NCI-H1048 (cell line): ENCODE measurements around the gene CHERP.

Experiments
- DNase-seq: peaks from one replicate; lab custom pipeline; 2025; lab: John Stamatoyannopoulos, UW

CHERP gene

GRCh38 chr19:16542045-16542909, at the start of gene CHERP:
CHERP (minus strand) TSS chr19:16542437; CDS start chr19:16542378, 59 bp downstream.
- DNase-seq, result peak; percentile 82

GRCh38 chr19:16590876-16591802, 48.9 kb upstream of the CHERP start:
- no peak for DNase-seq

GRCh38 chr19:16589917-16590316, 47.7 kb upstream of the CHERP start:
- DNase-seq, result no peak

- no peak for DNase-seq
Measured at GRCh38 chr19:16588824-16589577, 46.8 kb upstream of the CHERP start.

GRCh38 chr19:16587833-16588823, 45.9 kb upstream of the CHERP start:
- DNase-seq, result no peak

GRCh38 chr19:16586991-16587832, 45.0 kb upstream of the CHERP start:
- DNase-seq, result no peak

GRCh38 chr19:16586477-16586871, 44.2 kb upstream of the CHERP start:
- no peak for DNase-seq

- DNase-seq, result no peak
Measured at GRCh38 chr19:16585808-16586476, 43.7 kb upstream of the CHERP start.

GRCh38 chr19:16585094-16585801, 43.0 kb upstream of the CHERP start:
- DNase-seq, result no peak

- no peak for DNase-seq
Measured at GRCh38 chr19:16584248-16585093, 42.2 kb upstream of the CHERP start.

GRCh38 chr19:16582486-16583261, 40.4 kb upstream of the CHERP start:
- no peak for DNase-seq

GRCh38 chr19:16581971-16582343, 39.7 kb upstream of the CHERP start:
- DNase-seq, result no peak

- no peak for DNase-seq
Measured at GRCh38 chr19:16581145-16581970, 39.1 kb upstream of the CHERP start.

- no peak for DNase-seq
Measured at GRCh38 chr19:16579381-16579780, 37.1 kb upstream of the CHERP start.

- DNase-seq, result no peak
Measured at GRCh38 chr19:16577531-16577985, 35.3 kb upstream of the CHERP start.
